GM18517 (cell line): Measurements from ENCODE around the gene DTNB.
"Not testable (repeated sequence)": the region's sequence is repeated elsewhere in the genome, so short reads cannot be mapped to it uniquely, and the experiment has no call there.

ENCODE experiments used
- ATAC-seq: cut with Tn5 transposase; IDR thresholded peaks from one replicate; pipeline ENCODE4 v1.9.1; 2021; ENCODE audit warnings: mild to moderate bottlenecking, moderate library complexity; ENCODE audit not compliant: unreplicated experiment

The DTNB gene

GRCh38 chr2:25424426-25425028 is 248.8 kb downstream of the DTNB start:
- no peak for ATAC-seq

- peak; percentile 33 for ATAC-seq
Observed at GRCh38 chr2:25421820-25422411, 251.5 kb downstream of the DTNB start.

GRCh38 chr2:25421289-25421688 is 252.1 kb downstream of the DTNB start:
- no peak for ATAC-seq

GRCh38 chr2:25420820-25421237 is 252.5 kb downstream of the DTNB start:
- peak; percentile 40 for ATAC-seq

- peak; percentile 72 for ATAC-seq
Observed at GRCh38 chr2:25419678-25420242, 253.6 kb downstream of the DTNB start.

DNA sequence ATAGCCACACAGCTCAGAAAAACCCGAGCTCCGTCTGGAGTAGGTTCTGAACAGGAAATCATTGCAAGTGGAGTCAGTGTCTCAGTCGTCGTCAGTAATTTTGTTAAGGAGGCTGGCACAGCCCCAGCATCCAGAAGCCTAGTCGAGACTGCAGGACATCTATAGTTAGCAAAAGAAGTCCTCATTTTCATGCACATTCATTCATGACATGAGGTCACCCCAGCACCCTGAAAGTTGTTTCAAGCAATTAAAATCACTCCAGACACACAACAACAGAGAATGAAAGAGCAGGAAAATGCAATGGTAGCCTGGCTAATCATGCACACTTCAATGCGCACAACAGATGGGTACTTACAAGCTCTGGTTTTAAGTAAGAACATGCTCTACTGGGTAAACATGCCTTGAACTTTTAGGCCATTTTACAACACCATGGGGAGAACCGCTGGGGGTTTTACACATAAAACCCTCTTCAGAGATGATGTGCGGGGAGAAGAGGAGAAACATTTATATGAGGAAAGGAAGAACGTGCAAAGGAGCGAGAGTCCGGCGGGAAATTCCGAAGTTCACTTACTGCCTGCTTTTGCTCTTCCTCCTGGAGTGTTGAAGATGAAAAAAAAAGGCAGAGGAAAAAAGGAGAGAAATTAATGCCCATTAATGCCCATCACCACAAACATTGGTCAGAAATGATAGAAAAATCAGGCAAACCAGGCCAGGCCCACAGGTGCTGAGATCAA is 254.3 kb downstream of the DTNB start:
- no peak for ATAC-seq

DNA sequence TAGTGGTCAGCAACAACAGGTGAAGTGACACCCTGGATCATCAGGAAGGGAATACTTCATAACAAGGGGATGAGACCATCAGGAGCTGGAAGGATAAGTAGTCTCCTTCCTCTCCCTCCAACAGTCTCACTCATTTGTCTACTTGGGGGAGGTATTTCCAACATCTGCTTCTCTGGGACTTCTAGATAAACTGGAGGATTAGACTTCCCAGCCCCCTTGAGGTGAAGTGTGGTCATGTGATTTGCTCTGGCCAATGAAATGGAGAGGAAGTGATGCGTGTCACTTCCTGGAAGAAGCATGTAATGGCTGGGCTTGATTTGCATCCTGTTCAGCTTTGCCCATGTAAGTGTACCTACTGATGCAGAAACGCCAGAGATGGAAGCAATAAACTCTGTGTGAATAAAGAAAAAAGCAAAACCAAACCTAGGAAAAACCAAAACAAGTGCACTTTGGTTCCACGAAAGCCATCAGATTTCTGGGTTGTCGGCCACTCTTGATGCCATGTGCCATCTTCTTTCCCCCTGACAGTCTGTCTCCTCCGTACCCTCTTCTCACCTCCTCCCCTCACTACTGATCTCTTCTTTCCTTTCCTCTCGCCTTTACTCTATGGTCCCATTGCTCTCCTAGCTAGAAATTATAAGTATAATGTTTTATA is 255.5 kb downstream of the DTNB start:
- ATAC-seq, result no peak

DNA sequence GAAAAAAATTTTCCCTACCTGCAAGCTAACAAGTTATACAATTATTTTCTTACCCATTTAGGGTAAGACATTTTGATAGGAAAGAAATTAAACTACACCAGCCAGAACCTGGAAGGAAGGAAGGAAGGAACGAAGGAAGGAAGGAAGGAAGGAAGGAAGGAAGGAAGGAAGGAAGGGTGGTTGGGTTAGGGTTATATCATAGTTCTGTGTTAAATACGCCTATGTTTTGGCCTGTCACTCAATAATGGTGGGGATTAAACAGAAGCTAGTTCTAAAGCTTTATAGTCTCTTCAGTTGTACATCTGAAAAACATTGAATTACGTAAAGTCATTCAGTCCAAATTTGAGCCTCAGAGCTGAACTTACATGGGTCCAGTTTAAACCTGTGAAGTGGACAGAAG is 256.7 kb downstream of the DTNB start:
- no peak for ATAC-seq

- ATAC-seq, result no peak
Observed at GRCh38 chr2:25414781-25415180, 258.6 kb downstream of the DTNB start.

- not testable (repeated sequence) for ATAC-seq
Observed at GRCh38 chr2:25413409-25413808, 260.0 kb downstream of the DTNB start.

GRCh38 chr2:25411753-25412152 is 261.6 kb downstream of the DTNB start:
- ATAC-seq, result no peak

DNA sequence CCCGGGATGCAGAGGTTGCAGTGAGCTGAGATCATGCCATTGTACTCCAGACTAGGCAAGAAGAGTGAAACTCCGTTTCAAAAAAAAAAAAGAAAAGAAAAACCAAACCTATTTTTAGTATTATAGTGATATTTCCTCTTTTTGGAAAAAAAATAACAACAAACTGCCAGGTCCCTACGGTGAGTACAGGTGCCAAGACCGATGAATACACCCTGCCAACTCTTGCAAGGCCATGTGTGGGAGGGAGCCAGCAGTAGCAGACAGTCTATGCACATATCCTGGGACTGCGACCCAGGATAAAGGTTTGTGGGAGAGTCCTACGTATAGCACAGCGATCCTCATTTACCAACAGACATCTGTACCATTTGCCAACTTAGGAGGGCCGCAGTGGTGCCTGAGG is 262.1 kb downstream of the DTNB start:
- no peak for ATAC-seq

- no peak for ATAC-seq
Observed at GRCh38 chr2:25410370-25410769, 263.0 kb downstream of the DTNB start.

GRCh38 chr2:25409468-25409867 is 263.9 kb downstream of the DTNB start:
- no peak for ATAC-seq

DNA sequence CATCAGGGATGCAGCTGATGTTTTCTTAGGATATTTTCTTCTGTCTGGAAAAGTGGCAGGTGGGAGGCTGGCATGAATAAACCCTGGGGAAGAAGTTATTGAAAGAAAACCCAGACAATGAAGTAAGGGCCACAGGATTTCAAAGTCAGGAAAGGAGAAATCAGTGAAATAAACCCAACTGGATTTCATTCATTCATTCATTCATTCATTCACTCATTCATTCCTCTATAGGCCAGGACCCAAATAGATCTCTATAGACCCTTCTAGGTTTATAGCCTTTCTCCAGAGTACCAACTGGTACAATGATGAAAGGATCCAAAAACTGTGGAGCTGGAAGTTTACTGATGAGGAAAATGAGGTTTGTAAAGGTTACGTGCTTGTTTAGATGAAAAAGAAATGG is 264.3 kb downstream of the DTNB start:
- ATAC-seq, result no peak

GRCh38 chr2:25405611-25406295 is 267.6 kb downstream of the DTNB start:
- no peak for ATAC-seq

DNA sequence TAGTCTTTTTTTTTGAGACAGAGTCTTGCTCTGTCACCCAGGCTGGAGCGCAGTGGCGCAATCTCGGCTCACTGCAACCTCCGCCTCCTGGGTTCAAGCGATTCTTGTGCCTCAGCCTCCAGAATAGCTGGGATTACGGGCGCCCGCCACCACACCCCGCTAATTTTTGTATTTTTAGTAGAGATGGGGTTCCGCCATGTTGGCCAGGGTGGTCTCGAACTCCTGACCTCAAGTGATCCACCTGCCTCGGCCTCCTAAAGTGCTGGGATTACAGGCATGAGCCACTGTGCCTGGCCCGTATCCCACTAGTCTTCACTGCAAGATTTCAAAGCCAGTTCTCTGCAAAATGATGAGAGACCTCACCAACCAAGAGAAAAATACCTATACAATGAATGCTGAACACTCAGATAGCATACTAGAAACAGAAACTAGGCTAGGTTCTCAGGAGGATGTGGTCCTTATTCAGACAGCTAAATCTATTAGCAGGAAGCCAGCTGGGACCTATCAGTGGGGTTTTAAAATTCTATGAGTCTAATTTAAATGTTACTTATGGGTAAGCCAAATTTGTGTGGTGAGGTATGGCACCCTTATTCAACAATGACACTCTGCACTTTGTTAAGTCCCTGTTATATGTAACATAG is 270.1 kb downstream of the DTNB start:
- peak; percentile 72 for ATAC-seq

DNA sequence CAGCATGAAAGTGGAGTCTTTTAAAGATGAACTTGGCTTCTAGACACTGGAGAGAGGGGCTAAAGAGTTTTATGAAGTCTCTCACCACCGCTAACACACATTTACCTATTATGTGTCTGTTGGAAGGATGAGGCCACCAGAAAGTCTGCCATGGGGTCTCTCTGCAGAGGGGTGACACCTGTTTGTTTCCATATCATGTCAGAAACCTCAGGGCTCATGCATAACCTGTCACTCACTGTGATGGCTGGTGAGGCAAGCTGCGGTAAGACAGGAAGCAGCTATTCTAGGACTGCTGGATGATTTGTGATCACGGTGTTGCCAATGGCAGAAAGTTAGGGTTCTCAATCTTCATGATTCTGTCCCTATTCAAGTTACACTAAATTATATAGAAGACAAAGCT is 270.9 kb downstream of the DTNB start:
- ATAC-seq, result peak; percentile 48

GRCh38 chr2:25401307-25402026 is 271.9 kb downstream of the DTNB start:
- no peak for ATAC-seq
